ENCODE data around the gene NMRK1. TPM values are rescaled to one million over a fixed set of nuclear protein-coding genes. Genes with fewer than 3 reads are reported as not detected.

NMRK1 gene
- total and polyA plus RNA-seq, 2 experiments from 2014 or later, result 6.2 to 15.8 TPM

GRCh38 chr9:75086541-75087288, 1.2 kb downstream of the NMRK1 start:
- peak overlapping the region; percentile 71 for H3K4me2 ChIP-seq
- no peaks in the 10 kb centered on the region for H3K9me2 ChIP-seq (ENCODE audit: insufficient read depth)
- H3K4me3 ChIP-seq, result peak overlapping the region; percentile 68
- peaks cover 5% of the 10 kb centered on the region; the same call in 1 of the 2 replicates for H3K27me3 ChIP-seq (ENCODE audit: insufficient read depth)
- Mint-ChIP-seq H3K4me3 (peak overlapping the region; percentile 94), H3K36me3 (ENCODE audit: low read depth) (no peaks in the 10 kb centered on the region; the same call in 2 of the 3 replicates), H3K4me1 (peaks cover 38% of the 10 kb centered on the region), H3K27me3 (ENCODE audit: insufficient read depth, low read depth, poor library complexity) (peaks cover 8% of the 10 kb centered on the region), H3K9me3 (no peaks in the 10 kb centered on the region; the same call in 2 of the 3 replicates), H3K27ac (peak overlapping the region; percentile 83; the same call in 1 of the 2 replicates)
- H3K4me1 ChIP-seq (ENCODE audit: insufficient read depth), result peaks cover 35% of the 10 kb centered on the region
- no peaks in the 10 kb centered on the region for H3F3A ChIP-seq (replicated peaks; ENCODE audit: low read depth)
- ATAC-seq (no peak), DNase-seq (ENCODE audit: low spot score) (peak; percentile 58)
- H3K79me2 ChIP-seq (replicated peaks; ENCODE audit: insufficient read depth), result peaks cover 14% of the 10 kb centered on the region
- TF ChIP-seq ZNF331 (CRISPR knock-in tag; IDR thresholded peaks at IDR 0.05; ENCODE audit: low read depth) (no peak), EZH2 (IDR thresholded peaks at IDR 0.05; ENCODE audit: low read depth, unreplicated experiment) (no peak), EZH2phosphoT487 (IDR thresholded peaks at IDR 0.05; ENCODE audit: unreplicated experiment) (no peak), REST (IDR thresholded peaks at IDR 0.05; ENCODE audit: unreplicated experiment) (no peak), ETS1 (IDR thresholded peaks at IDR 0.05) (no peak), ZNF114 (CRISPR knock-in tag; IDR thresholded peaks at IDR 0.05) (no peak), POLR2AphosphoS5 (IDR thresholded peaks at IDR 0.05; ENCODE audit: low read depth) (no peak), STAT1 (IDR thresholded peaks at IDR 0.05; ENCODE audit: unreplicated experiment) (no peak), CREB1 (CRISPR knock-in tag; IDR thresholded peaks at IDR 0.05; ENCODE audit: low read depth) (no peak), NANOG (IDR thresholded peaks at IDR 0.05; ENCODE audit: borderline replicate concordance) (no peak)
- TF ChIP-seq, protein P1, sequence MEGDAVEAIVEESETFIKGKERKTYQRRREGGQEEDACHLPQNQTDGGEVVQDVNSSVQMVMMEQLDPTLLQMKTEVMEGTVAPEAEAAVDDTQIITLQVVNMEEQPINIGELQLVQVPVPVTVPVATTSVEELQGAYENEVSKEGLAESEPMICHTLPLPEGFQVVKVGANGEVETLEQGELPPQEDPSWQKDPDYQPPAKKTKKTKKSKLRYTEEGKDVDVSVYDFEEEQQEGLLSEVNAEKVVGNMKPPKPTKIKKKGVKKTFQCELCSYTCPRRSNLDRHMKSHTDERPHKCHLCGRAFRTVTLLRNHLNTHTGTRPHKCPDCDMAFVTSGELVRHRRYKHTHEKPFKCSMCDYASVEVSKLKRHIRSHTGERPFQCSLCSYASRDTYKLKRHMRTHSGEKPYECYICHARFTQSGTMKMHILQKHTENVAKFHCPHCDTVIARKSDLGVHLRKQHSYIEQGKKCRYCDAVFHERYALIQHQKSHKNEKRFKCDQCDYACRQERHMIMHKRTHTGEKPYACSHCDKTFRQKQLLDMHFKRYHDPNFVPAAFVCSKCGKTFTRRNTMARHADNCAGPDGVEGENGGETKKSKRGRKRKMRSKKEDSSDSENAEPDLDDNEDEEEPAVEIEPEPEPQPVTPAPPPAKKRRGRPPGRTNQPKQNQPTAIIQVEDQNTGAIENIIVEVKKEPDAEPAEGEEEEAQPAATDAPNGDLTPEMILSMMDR (conservative IDR thresholded peaks at IDR 0.05; ENCODE audit: low read depth in 2 of 2), result no peak
- peak overlapping the region; percentile 91; the same call in 1 of the 2 replicates for H3K27ac ChIP-seq (ENCODE audit: low read depth)
- H3K36me3 ChIP-seq (ENCODE audit: insufficient read depth), result no peaks in the 10 kb centered on the region
- H2AFZ ChIP-seq, result no peak overlapping the region
- H4K20me1 ChIP-seq (replicated peaks; ENCODE audit: insufficient read depth), result 0 out of 2 replicates have a peak, but pooled peaks cover 7% of the 10 kb centered on the region
